ENCODE measurements around the gene ITGAL.
A peak's percentile ranks its signal among the peaks of the same experiment; 100 is the strongest.

GRCh38 chr16:30488764-30489605 lies 16.4 kb downstream of the ITGAL start:
- TF ChIP-seq RAD21 (IDR thresholded peaks at IDR 0.05) (peak; percentile 21 to 40), CTCF (IDR thresholded peaks at IDR 0.05; ENCODE audit: low read depth, low read length, missing input control) (no peak), SP1 (IDR thresholded peaks at IDR 0.05) (peak; percentile 78)
